AG09309 (cell line): Measurements from ENCODE around the gene TRIM66.
A peak's percentile ranks its signal among the peaks of the same experiment; 100 is the strongest.

Source experiments
- DNase-seq: peaks from one replicate; pipeline ENCODE4 v3.0.0-alpha.2; 2010; ENCODE audit warnings: low read depth
- H3K4me3 ChIP-seq: 2 replicates; pipeline ENCODE4 v1.5.1; 2011; ENCODE audit warnings: mild to moderate bottlenecking, low read depth, low read length, moderate library complexity; ENCODE audit not compliant: control insufficient read depth
- CTCF ChIP-seq: IDR thresholded peaks from 2 replicates; pipeline ENCODE4 v1.5.1; 2011; ENCODE audit warnings: mild to moderate bottlenecking, low read depth, low read length, inconsistent platforms; ENCODE audit not compliant: insufficient read depth, control insufficient read depth; ENCODE audit errors: missing control alignments

TRIM66 gene

GRCh38 chr11:8692417-8692816 lies 10.0 kb upstream of the TRIM66 start:
- TF ChIP-seq CTCF = no peak
- DNase-seq = no peak
- no peak overlapping the region for H3K4me3 ChIP-seq

- no peak overlapping the region for H3K4me3 ChIP-seq
- DNase-seq = no peak
- TF ChIP-seq CTCF = no peak
Observed at GRCh38 chr11:8691601-8692000, 9.1 kb upstream of the TRIM66 start.

- H3K4me3 ChIP-seq = no peak overlapping the region
- no peak for DNase-seq
- TF ChIP-seq CTCF = no peak
Observed at GRCh38 chr11:8690374-8691342, 8.2 kb upstream of the TRIM66 start.

GRCh38 chr11:8689726-8690255 lies 7.3 kb upstream of the TRIM66 start:
- TF ChIP-seq CTCF = no peak
- H3K4me3 ChIP-seq = no peak overlapping the region

GRCh38 chr11:8688414-8689362 lies 6.2 kb upstream of the TRIM66 start:
- H3K4me3 ChIP-seq = peak overlapping the region; percentile 49
- TF ChIP-seq CTCF = peak; percentile 6
- peak; percentile 73 for DNase-seq

More at GRCh38 chr11:8689726-8690255, 7.3 kb upstream of the TRIM66 start:
- DNase-seq = no peak

- no peak overlapping the region for H3K4me3 ChIP-seq
- DNase-seq = no peak
- TF ChIP-seq CTCF = no peak
Observed at GRCh38 chr11:8686325-8686724, 3.9 kb upstream of the TRIM66 start.
